ENCODE measurements around the gene HUWE1. TPM values are rescaled to one million over a fixed set of nuclear protein-coding genes. Genes with fewer than 3 reads are reported as not detected.

The HUWE1 gene
- total RNA-seq, 1 donor from 2014 or later, result 108 TPM

GRCh38 chrX:53716328-53717088, 30.0 kb upstream of the HUWE1 start:
- Histone ChIP-seq H3K27ac (ENCODE audit: low read depth, low read length) (no peak overlapping the region), H3K36me3 (ENCODE audit: control insufficient read depth in 3 of 3, insufficient read depth in 3 of 3, low read length in 3 of 3) (no peaks in the 10 kb centered on the region), H3K9me3 (ENCODE audit: control insufficient read depth in 3 of 3, low read length in 3 of 3) (no peaks in the 10 kb centered on the region)

GRCh38 chrX:53715346-53715924, 28.9 kb upstream of the HUWE1 start:
- Histone ChIP-seq H3K9me3 (ENCODE audit: control insufficient read depth in 3 of 3, low read length in 3 of 3) (no peaks in the 10 kb centered on the region), H3K27me3 (ENCODE audit: control insufficient read depth in 3 of 3, insufficient read depth in 3 of 3, low read length in 3 of 3) (no peaks in the 10 kb centered on the region), H3K4me3 (ENCODE audit: low read length in 3 of 3) (no peak overlapping the region), H3K27ac (ENCODE audit: low read depth, low read length) (no peak overlapping the region), H3K4me1 (ENCODE audit: control insufficient read depth in 3 of 3, insufficient read depth in 3 of 3, low read length in 3 of 3) (no peaks in the 10 kb centered on the region), H3K36me3 (ENCODE audit: control insufficient read depth in 3 of 3, insufficient read depth in 3 of 3, low read length in 3 of 3) (no peaks in the 10 kb centered on the region), H3K9ac (ENCODE audit: low read depth in 1 of 3, low read length in 3 of 3) (no peak overlapping the region)

More at GRCh38 chrX:53716328-53717088, 30.0 kb upstream of the HUWE1 start:
- Histone ChIP-seq H3K4me1 (ENCODE audit: control insufficient read depth in 3 of 3, insufficient read depth in 3 of 3, low read length in 3 of 3) (no peaks in the 10 kb centered on the region), H3K9ac (ENCODE audit: low read depth in 1 of 3, low read length in 3 of 3) (no peak overlapping the region), H3K4me3 (ENCODE audit: low read length in 3 of 3) (no peak overlapping the region), H3K27me3 (ENCODE audit: control insufficient read depth in 3 of 3, insufficient read depth in 3 of 3, low read length in 3 of 3) (no peaks in the 10 kb centered on the region)

- Histone ChIP-seq H3K36me3 (ENCODE audit: control insufficient read depth in 3 of 3, insufficient read depth in 3 of 3, low read length in 3 of 3) (no peaks in the 10 kb centered on the region), H3K27me3 (ENCODE audit: control insufficient read depth in 3 of 3, insufficient read depth in 3 of 3, low read length in 3 of 3) (no peaks in the 10 kb centered on the region), H3K9ac (ENCODE audit: low read depth in 1 of 3, low read length in 3 of 3) (no peak overlapping the region), H3K4me3 (ENCODE audit: low read length in 3 of 3) (no peak overlapping the region), H3K9me3 (ENCODE audit: control insufficient read depth in 3 of 3, low read length in 3 of 3) (no peaks in the 10 kb centered on the region), H3K4me1 (ENCODE audit: control insufficient read depth in 3 of 3, insufficient read depth in 3 of 3, low read length in 3 of 3) (no peaks in the 10 kb centered on the region), H3K27ac (ENCODE audit: low read depth, low read length) (no peak overlapping the region)
Observed at GRCh38 chrX:53714580-53715345, 28.2 kb upstream of the HUWE1 start.

GRCh38 chrX:53713987-53714579, 27.6 kb upstream of the HUWE1 start:
- no peaks in the 10 kb centered on the region for H3K27me3 ChIP-seq (ENCODE audit: control insufficient read depth in 3 of 3, insufficient read depth in 3 of 3, low read length in 3 of 3)
- H3K36me3 ChIP-seq (ENCODE audit: control insufficient read depth in 3 of 3, insufficient read depth in 3 of 3, low read length in 3 of 3), result no peaks in the 10 kb centered on the region
- no peak overlapping the region for H3K4me3 ChIP-seq (ENCODE audit: low read length in 3 of 3)
- H3K9me3 ChIP-seq (ENCODE audit: control insufficient read depth in 3 of 3, low read length in 3 of 3), result no peaks in the 10 kb centered on the region
- no peaks in the 10 kb centered on the region for H3K4me1 ChIP-seq (ENCODE audit: control insufficient read depth in 3 of 3, insufficient read depth in 3 of 3, low read length in 3 of 3)
- H3K9ac ChIP-seq (ENCODE audit: low read depth in 1 of 3, low read length in 3 of 3), result no peak overlapping the region
- no peak overlapping the region for H3K27ac ChIP-seq (ENCODE audit: low read depth, low read length)

GRCh38 chrX:53711436-53711835, 24.9 kb upstream of the HUWE1 start:
- Histone ChIP-seq H3K36me3 (ENCODE audit: control insufficient read depth in 3 of 3, insufficient read depth in 3 of 3, low read length in 3 of 3) (no peaks in the 10 kb centered on the region), H3K4me3 (ENCODE audit: low read length in 3 of 3) (no peak overlapping the region), H3K4me1 (ENCODE audit: control insufficient read depth in 3 of 3, insufficient read depth in 3 of 3, low read length in 3 of 3) (no peaks in the 10 kb centered on the region), H3K9me3 (ENCODE audit: control insufficient read depth in 3 of 3, low read length in 3 of 3) (no peaks in the 10 kb centered on the region), H3K27ac (ENCODE audit: low read depth, low read length) (no peak overlapping the region), H3K9ac (ENCODE audit: low read depth in 1 of 3, low read length in 3 of 3) (no peak overlapping the region), H3K27me3 (ENCODE audit: control insufficient read depth in 3 of 3, insufficient read depth in 3 of 3, low read length in 3 of 3) (no peaks in the 10 kb centered on the region)

GRCh38 chrX:53704854-53705253, 18.3 kb upstream of the HUWE1 start:
- Histone ChIP-seq H3K36me3 (ENCODE audit: control insufficient read depth in 3 of 3, insufficient read depth in 3 of 3, low read length in 3 of 3) (no peaks in the 10 kb centered on the region), H3K27ac (ENCODE audit: low read depth, low read length) (no peak overlapping the region), H3K4me3 (ENCODE audit: low read length in 3 of 3) (no peak overlapping the region), H3K9me3 (ENCODE audit: control insufficient read depth in 3 of 3, low read length in 3 of 3) (no peaks in the 10 kb centered on the region), H3K9ac (ENCODE audit: low read depth in 1 of 3, low read length in 3 of 3) (no peak overlapping the region), H3K4me1 (ENCODE audit: control insufficient read depth in 3 of 3, insufficient read depth in 3 of 3, low read length in 3 of 3) (no peaks in the 10 kb centered on the region), H3K27me3 (ENCODE audit: control insufficient read depth in 3 of 3, insufficient read depth in 3 of 3, low read length in 3 of 3) (no peaks in the 10 kb centered on the region)

GRCh38 chrX:53704294-53704693, 17.8 kb upstream of the HUWE1 start:
- H3K9me3 ChIP-seq (ENCODE audit: control insufficient read depth in 3 of 3, low read length in 3 of 3), result no peaks in the 10 kb centered on the region
- H3K9ac ChIP-seq (ENCODE audit: low read depth in 1 of 3, low read length in 3 of 3), result no peak overlapping the region
- H3K27ac ChIP-seq (ENCODE audit: low read depth, low read length), result no peak overlapping the region
- H3K36me3 ChIP-seq (ENCODE audit: control insufficient read depth in 3 of 3, insufficient read depth in 3 of 3, low read length in 3 of 3), result no peaks in the 10 kb centered on the region
- H3K4me3 ChIP-seq (ENCODE audit: low read length in 3 of 3), result no peak overlapping the region
- no peaks in the 10 kb centered on the region for H3K4me1 ChIP-seq (ENCODE audit: control insufficient read depth in 3 of 3, insufficient read depth in 3 of 3, low read length in 3 of 3)
- no peaks in the 10 kb centered on the region for H3K27me3 ChIP-seq (ENCODE audit: control insufficient read depth in 3 of 3, insufficient read depth in 3 of 3, low read length in 3 of 3)

- Histone ChIP-seq H3K27me3 (ENCODE audit: control insufficient read depth in 3 of 3, insufficient read depth in 3 of 3, low read length in 3 of 3) (no peaks in the 10 kb centered on the region), H3K4me3 (ENCODE audit: low read length in 3 of 3) (no peak overlapping the region), H3K4me1 (ENCODE audit: control insufficient read depth in 3 of 3, insufficient read depth in 3 of 3, low read length in 3 of 3) (no peaks in the 10 kb centered on the region), H3K9ac (ENCODE audit: low read depth in 1 of 3, low read length in 3 of 3) (no peak overlapping the region), H3K27ac (ENCODE audit: low read depth, low read length) (no peak overlapping the region), H3K9me3 (ENCODE audit: control insufficient read depth in 3 of 3, low read length in 3 of 3) (no peaks in the 10 kb centered on the region), H3K36me3 (ENCODE audit: control insufficient read depth in 3 of 3, insufficient read depth in 3 of 3, low read length in 3 of 3) (no peaks in the 10 kb centered on the region)
Observed at GRCh38 chrX:53695946-53696549, 9.5 kb upstream of the HUWE1 start.

- no peaks in the 10 kb centered on the region for H3K36me3 ChIP-seq (ENCODE audit: control insufficient read depth in 3 of 3, insufficient read depth in 3 of 3, low read length in 3 of 3)
- no peaks in the 10 kb centered on the region for H3K9me3 ChIP-seq (ENCODE audit: control insufficient read depth in 3 of 3, low read length in 3 of 3)
- no peaks in the 10 kb centered on the region for H3K4me1 ChIP-seq (ENCODE audit: control insufficient read depth in 3 of 3, insufficient read depth in 3 of 3, low read length in 3 of 3)
- H3K27ac ChIP-seq (ENCODE audit: low read depth, low read length), result no peak overlapping the region
- H3K27me3 ChIP-seq (ENCODE audit: control insufficient read depth in 3 of 3, insufficient read depth in 3 of 3, low read length in 3 of 3), result no peaks in the 10 kb centered on the region
- no peak overlapping the region for H3K9ac ChIP-seq (ENCODE audit: low read depth in 1 of 3, low read length in 3 of 3)
- no peak overlapping the region for H3K4me3 ChIP-seq (ENCODE audit: low read length in 3 of 3)
Observed at GRCh38 chrX:53694642-53695041, 8.1 kb upstream of the HUWE1 start.

Data from skeletal muscle tissue (tissue), 4 donors.